ENCODE results near the gene DOCK2.

GRCh38 chr5:169651526-169651925, 14.5 kb downstream of the DOCK2 start:
- TF ChIP-seq CTCF (IDR thresholded peaks at IDR 0.05; ENCODE audit: insufficient read depth, low read length, poor library complexity, severe bottlenecking), result no peak
- TF ChIP-seq EZH2phosphoT487 (conservative IDR thresholded peaks at IDR 0.05; ENCODE audit: low read length), result no peak
